HepG2 (cell line): Measurements from ENCODE around the gene MADCAM1. TPM values are rescaled to one million over a fixed set of nuclear protein-coding genes. Genes with fewer than 3 reads are reported as not detected.
A peak's percentile ranks its signal among the peaks of the same experiment; 100 is the strongest.

Experiments
- ARNTL ChIP-seq: sonication (generic); formaldehyde crosslinking; IDR thresholded peaks from 2 replicates; pipeline ENCODE4 v1.4.0; 2020; ENCODE audit warnings: mild to moderate bottlenecking, missing genetic modification reagents
- ATF7 ChIP-seq, 2 experiments: fragments of 450-650 bp in 1 of 2; sonication (generic) in 1 of 2; formaldehyde crosslinking in 1 of 2; IDR thresholded peaks; 2 replicates each; pipeline versions ENCODE4 v1.4.0 to v1.6.1; 2016 to 2020; ENCODE audit warnings: antibody characterized with exemption in 1 of 2, mild to moderate bottlenecking in 1 of 2, missing genetic modification reagents in 1 of 2
- CENPBD1 ChIP-seq: sonication (generic); formaldehyde crosslinking; IDR thresholded peaks from 2 replicates; pipeline ENCODE4 v1.8.0; 2022; ENCODE audit warnings: missing genetic modification reagents, low read depth, mild to moderate bottlenecking, borderline replicate concordance
- E2F2 ChIP-seq: sonication (generic); formaldehyde crosslinking; IDR thresholded peaks from 2 replicates; pipeline ENCODE4 v1.4.0; 2020; ENCODE audit warnings: missing genetic modification reagents, borderline replicate concordance
- ETS1 ChIP-seq: sonication (generic); formaldehyde crosslinking; IDR thresholded peaks from 2 replicates; pipeline ENCODE4 v1.4.0; 2020; ENCODE audit warnings: missing genetic modification reagents
- FOXJ3 ChIP-seq: sonication (generic); formaldehyde crosslinking; IDR thresholded peaks from 2 replicates; pipeline ENCODE4 v1.4.0; 2020; ENCODE audit warnings: missing genetic modification reagents, mild to moderate bottlenecking, borderline replicate concordance
- FOXK1 ChIP-seq: sonication (generic); formaldehyde crosslinking; IDR thresholded peaks from 2 replicates; pipeline ENCODE4 v1.4.0; 2020; ENCODE audit warnings: low read depth, missing genetic modification reagents, borderline replicate concordance
- GPN1 ChIP-seq: sonication (generic); formaldehyde crosslinking; IDR thresholded peaks from 2 replicates; pipeline ENCODE4 v1.5.1; 2020; ENCODE audit warnings: missing genetic modification reagents, borderline replicate concordance
- HDAC6 ChIP-seq: fragments of 200-600 bp; sonication (generic); IDR thresholded peaks from 2 replicates; pipeline ENCODE4 v1.7.0; 2017; ENCODE audit warnings: mild to moderate bottlenecking, antibody characterized with exemption, low read length, low read depth
- HHEX ChIP-seq: IDR thresholded peaks from 2 replicates; pipeline ENCODE4 v1.6.1; 2016; ENCODE audit warnings: control low read depth
- HNF4G ChIP-seq, 2 experiments: sonication (generic) in 1 of 2; formaldehyde crosslinking in 1 of 2; IDR thresholded peaks; 2 replicates each; pipeline versions ENCODE4 v1.4.0 to v1.6.1; 2011 to 2020; ENCODE audit warnings: borderline replicate concordance in 2 of 2, low read depth in 2 of 2, mild to moderate bottlenecking in 2 of 2, low read length in 1 of 2, missing genetic modification reagents in 1 of 2, moderate library complexity in 1 of 2
- IKZF1 ChIP-seq: fragments of 450-650 bp; IDR thresholded peaks from 2 replicates; pipeline ENCODE4 v1.7.1; 2016
- SAP130 ChIP-seq: IDR thresholded peaks from 2 replicates; pipeline ENCODE4 v1.6.1; 2016; ENCODE audit warnings: low read depth
- SNAI1 ChIP-seq: sonication (generic); formaldehyde crosslinking; IDR thresholded peaks from 2 replicates; pipeline ENCODE4 v1.5.0; 2020; ENCODE audit warnings: mild to moderate bottlenecking, missing genetic modification reagents, borderline replicate concordance
- SNAPC2 ChIP-seq: sonication (generic); formaldehyde crosslinking; IDR thresholded peaks from 2 replicates; pipeline ENCODE4 v1.8.1; 2022; ENCODE audit warnings: mild to moderate bottlenecking, missing genetic modification reagents
- SP5 ChIP-seq: IDR thresholded peaks from 2 replicates; pipeline ENCODE4 v1.6.1; 2016; ENCODE audit warnings: low read depth, borderline replicate concordance
- ZBED4 ChIP-seq: sonication (generic); formaldehyde crosslinking; IDR thresholded peaks from 2 replicates; pipeline ENCODE4 v1.4.0; 2020; ENCODE audit warnings: missing genetic modification reagents, borderline replicate concordance
- ZNF34 ChIP-seq: sonication (generic); formaldehyde crosslinking; IDR thresholded peaks from 2 replicates; pipeline ENCODE4 v1.4.0; 2020; ENCODE audit warnings: mild to moderate bottlenecking, missing genetic modification reagents, borderline replicate concordance
- ZNF543 ChIP-seq: sonication (generic); formaldehyde crosslinking; IDR thresholded peaks from 2 replicates; pipeline ENCODE4 v1.4.0; 2020; ENCODE audit warnings: mild to moderate bottlenecking, missing genetic modification reagents
- ZNF567 ChIP-seq: sonication (generic); formaldehyde crosslinking; IDR thresholded peaks from 2 replicates; pipeline ENCODE4 v1.8.1; 2023; ENCODE audit warnings: mild to moderate bottlenecking, missing genetic modification reagents, borderline replicate concordance
- ZNF607 ChIP-seq: sonication (generic); formaldehyde crosslinking; IDR thresholded peaks from 2 replicates; pipeline ENCODE4 v1.5.1; 2020; ENCODE audit warnings: missing genetic modification reagents, mild to moderate bottlenecking, borderline replicate concordance
- polyA plus RNA-seq, 8 experiments: library from polyadenylated mRNA; depleted of rRNA in 3 of 8; stranded (reverse) in 7 of 8; unstranded in 1 of 8; fragments of >200 nt; fragmentation: Illumina TruSeq in 4 of 8; extraction: Trizol in 4 of 8; gene quantifications; 2 replicates each; pipeline versions ENCODE4 v1.2.1 to v1.2.3, GENCODE V29; 2011 to 2016; ENCODE audit warnings: low read depth in 4 of 8, missing spikeins in 1 of 8, mixed read lengths in 1 of 8; ENCODE audit not compliant: insufficient read depth in 1 of 8
- total RNA-seq, 5 experiments: library from RNA; depleted of rRNA; stranded (reverse); fragments of >200 nt; fragmentation: Illumina TruSeq; extraction: Trizol; gene quantifications; 2 replicates each; pipeline ENCODE4 v1.2.3, GENCODE V29; 2016; ENCODE audit warnings: low read depth in 1 of 5

MADCAM1 gene
- total and polyA plus RNA-seq, 2 of the 13 experiments (the other 11 are each of a cell fraction or from before 2014, with no cell fraction given): 0.29 to 0.33 TPM

- TF ChIP-seq ZBED4 (CRISPR knock-in tag) (peak; percentile 54), SNAPC2 (CRISPR knock-in tag) (no peak; the same call in 1 of the 2 replicates), SNAI1 (no peak), ZNF543 (CRISPR knock-in tag) (no peak; the same call in 1 of the 2 replicates), SP5 (CRISPR knock-in tag) (peak; percentile 95), HDAC6 (no peak), ZNF567 (CRISPR knock-in tag) (no peak), ZNF607 (CRISPR knock-in tag) (0 out of 2 replicates have a peak, but pooled peaks have one; percentile 40), ATF7 (IDR thresholded peaks at IDR 0.05) (no peak), ATF7 (CRISPR knock-in tag; IDR thresholded peaks at IDR 0.05) (no peak), HNF4G (IDR thresholded peaks at IDR 0.05; ENCODE audit: borderline replicate concordance, low read depth, low read length) (no peak; the same call in 1 of the 2 replicates), HNF4G (CRISPR knock-in tag; IDR thresholded peaks at IDR 0.05; ENCODE audit: borderline replicate concordance, low read depth) (no peak; the same call in 1 of the 2 replicates), CENPBD1 (CRISPR knock-in tag) (no peak), SAP130 (CRISPR knock-in tag) (peak; percentile 81), E2F2 (CRISPR knock-in tag) (peak; percentile 93; the same call in 1 of the 2 replicates), IKZF1 (no peak), ETS1 (CRISPR knock-in tag) (peak; percentile 46; the same call in 1 of the 2 replicates), ZNF34 (CRISPR knock-in tag) (no peak), FOXK1 (CRISPR knock-in tag) (no peak; the same call in 1 of the 2 replicates), FOXJ3 (CRISPR knock-in tag) (no peak), HHEX (CRISPR knock-in tag) (no peak), ARNTL (CRISPR knock-in tag) (no peak), GPN1 (no peak; the same call in 1 of the 2 replicates)
These were observed 7.5 kb upstream of the MADCAM1 start (continued) for GRCh38 chr19:488505-489417.
